ENCODE measurements around the gene IDH3A. TPM values are rescaled to one million over a fixed set of nuclear protein-coding genes. Genes with fewer than 3 reads are reported as not detected.

The IDH3A gene
- total RNA-seq, 2 donors from 2014 or later: 32.1 to 115 TPM

DNA sequence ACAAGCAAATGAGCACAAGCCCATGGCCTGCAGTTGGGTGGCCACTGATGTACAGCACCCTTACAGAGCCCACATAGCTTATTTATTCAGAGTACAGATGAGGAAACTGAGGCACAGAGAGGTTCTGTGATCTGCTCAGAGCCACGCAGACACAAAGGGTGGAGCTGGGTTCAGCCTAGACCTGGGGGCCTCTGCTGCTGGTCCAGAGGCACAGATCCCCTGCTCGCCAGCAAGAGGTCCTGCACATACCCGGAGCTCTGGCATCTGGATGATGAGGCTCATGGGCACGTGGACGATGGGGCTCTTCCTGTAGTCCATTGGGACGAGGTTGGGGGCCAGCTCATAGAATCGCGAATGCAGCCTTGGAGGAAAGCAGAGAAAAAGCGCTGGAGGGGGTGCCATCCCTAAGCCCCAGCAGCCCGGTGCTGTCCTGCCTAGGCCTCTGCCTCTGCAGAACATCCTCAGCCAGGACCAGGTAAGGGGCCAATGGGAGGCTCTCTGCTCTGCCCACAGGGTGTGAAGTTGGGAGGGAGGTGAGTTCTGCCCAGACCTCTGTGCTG, 38.2 kb upstream of the IDH3A start:
- TF ChIP-seq POLR2AphosphoS5 (IDR thresholded peaks at IDR 0.05) (no peak), POLR2A (IDR thresholded peaks at IDR 0.05) (no peak), CTCF (IDR thresholded peaks at IDR 0.05) (no peak)
- no peaks in the 10 kb centered on the region for H3K27me3 ChIP-seq (replicated peaks; ENCODE audit: insufficient read depth)
- intact Hi-C loops (cut with DNase I): loop anchor here (5.0 kb wide), 2 partner anchors 86 to 311 kb away; no protein-coding TSS in a partner anchor
- H3K27ac ChIP-seq: no peak overlapping the region
- WGBS: 89% methylated on average over 8 of the region's 10 CpGs
- no peaks in the 10 kb centered on the region for H3K9me3 ChIP-seq
- DNase-seq (ENCODE audit: low spot score): no peak
- H3K4me3 ChIP-seq: no peak overlapping the region
- no peaks in the 10 kb centered on the region for H3K36me3 ChIP-seq
- no peaks in the 10 kb centered on the region for H3K4me1 ChIP-seq (replicated peaks)

GRCh38 chr15:78111788-78112187, 37.4 kb upstream of the IDH3A start:
- no peak overlapping the region for H3K4me3 ChIP-seq
- TF ChIP-seq POLR2AphosphoS5 (IDR thresholded peaks at IDR 0.05): no peak
- TF ChIP-seq POLR2A (IDR thresholded peaks at IDR 0.05): no peak
- no peak for TF ChIP-seq CTCF (IDR thresholded peaks at IDR 0.05)
- H3K36me3 ChIP-seq: no peaks in the 10 kb centered on the region
- WGBS: 86% methylated on average over 3 of the region's 3 CpGs
- DNase-seq (ENCODE audit: low spot score): no peak
- H3K27me3 ChIP-seq (replicated peaks; ENCODE audit: insufficient read depth): no peaks in the 10 kb centered on the region
- H3K9me3 ChIP-seq: no peaks in the 10 kb centered on the region
- intact Hi-C loops (cut with DNase I): loop anchor here (5.0 kb wide), 2 partner anchors 86 to 311 kb away; no protein-coding TSS in a partner anchor
- H3K27ac ChIP-seq: no peak overlapping the region
- H3K4me1 ChIP-seq (replicated peaks): no peaks in the 10 kb centered on the region

GRCh38 chr15:78112551-78112950, 36.6 kb upstream of the IDH3A start:
- no peak for DNase-seq (ENCODE audit: low spot score)
- 84% methylated on average over 3 of the region's 3 CpGs for WGBS
- Histone ChIP-seq H3K27me3 (replicated peaks; ENCODE audit: insufficient read depth) (no peaks in the 10 kb centered on the region), H3K4me3 (no peak overlapping the region), H3K36me3 (no peaks in the 10 kb centered on the region), H3K9me3 (no peaks in the 10 kb centered on the region), H3K27ac (no peak overlapping the region), H3K4me1 (replicated peaks) (no peaks in the 10 kb centered on the region)
- TF ChIP-seq POLR2A (IDR thresholded peaks at IDR 0.05) (no peak), CTCF (IDR thresholded peaks at IDR 0.05) (no peak), POLR2AphosphoS5 (IDR thresholded peaks at IDR 0.05) (no peak)
- intact Hi-C loops (cut with DNase I): loop anchor here (5.0 kb wide), 2 partner anchors 85 to 310 kb away; no protein-coding TSS in a partner anchor

- Histone ChIP-seq H3K4me3 (no peak overlapping the region), H3K36me3 (no peaks in the 10 kb centered on the region), H3K4me1 (replicated peaks) (no peaks in the 10 kb centered on the region), H3K9me3 (no peaks in the 10 kb centered on the region), H3K27ac (no peak overlapping the region), H3K27me3 (replicated peaks; ENCODE audit: insufficient read depth) (no peaks in the 10 kb centered on the region)
- no peak for DNase-seq (ENCODE audit: low spot score)
- 84% methylated on average over 5 of the region's 5 CpGs for WGBS
- intact Hi-C loops (cut with DNase I): no loop called here
- no peak for TF ChIP-seq POLR2A (IDR thresholded peaks at IDR 0.05)
- no peak for TF ChIP-seq POLR2AphosphoS5 (IDR thresholded peaks at IDR 0.05)
- TF ChIP-seq CTCF (IDR thresholded peaks at IDR 0.05): no peak
Measured at GRCh38 chr15:78120523-78120922, 28.6 kb upstream of the IDH3A start.

DNA sequence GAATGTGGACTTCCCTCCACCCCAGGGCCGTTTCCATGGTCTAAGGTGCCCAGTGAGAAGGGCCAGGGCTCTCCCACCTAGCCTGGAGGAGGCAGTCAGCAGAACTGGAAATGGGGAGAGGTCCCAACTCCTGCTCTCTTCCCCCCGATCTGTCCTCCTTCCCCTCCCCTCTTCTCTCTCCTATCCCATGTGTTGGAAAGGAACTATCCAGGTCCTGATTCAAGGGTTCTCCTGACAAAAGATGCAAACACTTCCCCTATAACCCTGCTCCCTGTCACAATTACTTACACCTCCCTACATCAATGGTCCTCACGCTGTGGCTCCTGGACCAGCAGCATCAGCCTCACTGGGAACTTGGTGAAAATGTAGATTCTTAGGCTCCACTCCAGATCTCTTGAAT, 23.9 kb upstream of the IDH3A start:
- WGBS: 79% methylated on average over 3 of the region's 3 CpGs
- no peaks in the 10 kb centered on the region for H3K27me3 ChIP-seq (replicated peaks; ENCODE audit: insufficient read depth)
- intact Hi-C loops (cut with DNase I): no loop called here

More for the DNA sequence above, 23.9 kb upstream of the IDH3A start:
- no peak overlapping the region for H3K4me3 ChIP-seq
- DNase-seq (ENCODE audit: low spot score): no peak
- H3K9me3 ChIP-seq: no peaks in the 10 kb centered on the region
- H3K36me3 ChIP-seq: no peaks in the 10 kb centered on the region
- peaks cover 4% of the 10 kb centered on the region for H3K4me1 ChIP-seq (replicated peaks)
- no peak overlapping the region for H3K27ac ChIP-seq
- TF ChIP-seq POLR2AphosphoS5 (IDR thresholded peaks at IDR 0.05) (no peak), CTCF (IDR thresholded peaks at IDR 0.05) (no peak), POLR2A (IDR thresholded peaks at IDR 0.05) (no peak)
